Sigmoid colon (tissue), 4 donors: ENCODE data around the gene STX18.

ENCODE experiments used
- CTCF ChIP-seq, 4 experiments: fragments of 450-650 bp in 3 of 4; fragments of 200-600 bp in 1 of 4; IDR thresholded peaks; one replicate each; pipeline ENCODE4 v1.5.1; 2016 to 2019; ENCODE audit warnings: antibody characterized with exemption in 4 of 4, mild to moderate bottlenecking in 3 of 4, moderate library complexity in 2 of 4
- EP300 ChIP-seq, 4 donors: sonication (generic); formaldehyde crosslinking; IDR thresholded peaks; one replicate each; pipeline ENCODE4 v1.6.1; 2017; ENCODE audit warnings: antibody characterized with exemption in 4 of 4
- POLR2A ChIP-seq, 2 donors: fragments of 450-650 bp; IDR thresholded peaks; one replicate each; pipeline ENCODE4 v1.6.1; 2016; ENCODE audit warnings: antibody characterized with exemption in 2 of 2, mild to moderate bottlenecking in 2 of 2, moderate library complexity in 2 of 2

GRCh38 chr4:4477796-4478195, 64.1 kb downstream of the STX18 start:
- TF ChIP-seq CTCF (IDR thresholded peaks at IDR 0.05) (no peak), POLR2A (IDR thresholded peaks at IDR 0.05) (no peak), EP300 (IDR thresholded peaks at IDR 0.05) (no peak)
